WTC11 (cell line): ENCODE data around the gene SULT1C3. TPM values are rescaled to one million over a fixed set of nuclear protein-coding genes. Genes with fewer than 3 reads are reported as not detected.

Experiments
- ATAC-seq: fragments of 200-7000 bp; cut with Tn5 transposase; 2 replicates; pipeline ENCODE4 v1.10.0; 2021; ENCODE audit warnings: mild to moderate bottlenecking, moderate library complexity
- CTCF ChIA-PET: fragments of 300-600 bp; sonication (Branson Sonifier 250); formaldehyde crosslinking; loops from one replicate; lab custom pipeline; 2021; ENCODE audit warnings: antibody characterized with exemption; lab: Charles Lee
- POLR2A ChIA-PET: fragments of 350-600 bp; sonication (Branson Sonifier 250); formaldehyde crosslinking; loops from one replicate; lab custom pipeline; 2021; ENCODE audit warnings: antibody characterized with exemption; lab: Charles Lee
- DNase-seq: peaks from one replicate; pipeline ENCODE4 v3.0.0; 2021; ENCODE audit warnings: low spot score
- H3K27ac Mint-ChIP-seq: 2 replicates; pipeline ENCODE4 v1.8.0; 2021; ENCODE audit warnings: mixed read lengths
- H3K27me3 Mint-ChIP-seq: 2 replicates; pipeline ENCODE4 v1.8.0; 2021; ENCODE audit warnings: low read depth, mild to moderate bottlenecking, moderate library complexity, mixed read lengths
- H3K36me3 Mint-ChIP-seq: 2 replicates; pipeline ENCODE4 v1.8.0; 2021; ENCODE audit warnings: mixed read lengths
- H3K4me1 Mint-ChIP-seq: 2 replicates; pipeline ENCODE4 v1.8.0; 2022; ENCODE audit warnings: mixed read lengths
- H3K4me3 Mint-ChIP-seq: 2 replicates; pipeline ENCODE4 v1.8.0; 2021; ENCODE audit warnings: mild to moderate bottlenecking, moderate library complexity, mixed read lengths
- H3K9me3 Mint-ChIP-seq: 2 replicates; pipeline ENCODE4 v1.8.0; 2021; ENCODE audit warnings: mixed read lengths
- ATF1 ChIP-seq: sonication (generic); formaldehyde crosslinking; IDR thresholded peaks from 2 replicates; pipeline ENCODE4 v1.8.1; 2023; ENCODE audit warnings: mild to moderate bottlenecking, moderate library complexity, missing genetic modification reagents
- ATF3 ChIP-seq: sonication (generic); formaldehyde crosslinking; conservative IDR thresholded peaks from 2 replicates; pipeline ENCODE4 v1.8.1; 2022; ENCODE audit warnings: mild to moderate bottlenecking, missing genetic modification reagents
- CREB1 ChIP-seq: sonication (generic); formaldehyde crosslinking; IDR thresholded peaks from 2 replicates; pipeline ENCODE4 v1.8.0; 2023; ENCODE audit warnings: mild to moderate bottlenecking, missing genetic modification reagents
- MLX ChIP-seq: sonication (generic); formaldehyde crosslinking; IDR thresholded peaks from 2 replicates; pipeline ENCODE4 v1.8.1; 2023; ENCODE audit warnings: mild to moderate bottlenecking, missing genetic modification reagents, moderate library complexity
- STAT6 ChIP-seq: sonication (generic); formaldehyde crosslinking; conservative IDR thresholded peaks from 2 replicates; pipeline ENCODE4 v1.8.1; 2023; ENCODE audit warnings: mild to moderate bottlenecking, low read depth, missing genetic modification reagents, moderate library complexity
- TEAD4 ChIP-seq: sonication (generic); formaldehyde crosslinking; IDR thresholded peaks from 2 replicates; pipeline ENCODE4 v1.8.0; 2022; ENCODE audit warnings: mild to moderate bottlenecking, missing genetic modification reagents
- ZBTB43 ChIP-seq: sonication (generic); formaldehyde crosslinking; IDR thresholded peaks from 2 replicates; pipeline ENCODE4 v1.8.1; 2023; ENCODE audit warnings: mild to moderate bottlenecking, missing genetic modification reagents
- ZNF219 ChIP-seq: sonication (generic); formaldehyde crosslinking; IDR thresholded peaks from 2 replicates; pipeline ENCODE4 v1.8.0; 2023; ENCODE audit warnings: missing genetic modification reagents, mild to moderate bottlenecking, borderline replicate concordance
- ZNF317 ChIP-seq: sonication (generic); formaldehyde crosslinking; IDR thresholded peaks from 2 replicates; pipeline ENCODE4 v1.8.1; 2023; ENCODE audit warnings: low read depth, mild to moderate bottlenecking, moderate library complexity, missing genetic modification reagents, borderline replicate concordance
- total RNA-seq: library from RNA; stranded (reverse); gene quantifications from 3 replicates; pipeline ENCODE4 v1.2.3, GENCODE V29; 2021
- TF ChIP-seq, protein P1 (sequence below): fragments of 250-450 bp; sonication (Bioruptor Pico); IDR thresholded peaks from 2 replicates; pipeline ENCODE4 v1.9.0; 2021; ENCODE audit warnings: mild to moderate bottlenecking
- TF ChIP-seq, protein P2 (sequence below): fragments of 200-600 bp; IDR thresholded peaks from 2 replicates; pipeline ENCODE4 v1.8.0; 2022; ENCODE audit warnings: antibody characterized with exemption
- TF ChIP-seq, protein P3 (sequence below): fragments of 250-450 bp; sonication (Bioruptor Pico); conservative IDR thresholded peaks from 2 replicates; pipeline ENCODE4 v1.9.0; 2021; ENCODE audit warnings: mild to moderate bottlenecking
- TF ChIP-seq, protein P4 (sequence below): sonication (generic); formaldehyde crosslinking; IDR thresholded peaks from 2 replicates; pipeline ENCODE4 v1.8.1; 2023; ENCODE audit warnings: mild to moderate bottlenecking, missing genetic modification reagents, moderate library complexity

SULT1C3 gene
- total RNA-seq, 1 experiment from 2014 or later, result not detected

GRCh38 chr2:108244667-108245414 is 5.1 kb downstream of the SULT1C3 start:
- no peak for ATAC-seq

GRCh38 chr2:108253106-108253505 is 13.3 kb downstream of the SULT1C3 start:
- TF ChIP-seq, protein P1, sequence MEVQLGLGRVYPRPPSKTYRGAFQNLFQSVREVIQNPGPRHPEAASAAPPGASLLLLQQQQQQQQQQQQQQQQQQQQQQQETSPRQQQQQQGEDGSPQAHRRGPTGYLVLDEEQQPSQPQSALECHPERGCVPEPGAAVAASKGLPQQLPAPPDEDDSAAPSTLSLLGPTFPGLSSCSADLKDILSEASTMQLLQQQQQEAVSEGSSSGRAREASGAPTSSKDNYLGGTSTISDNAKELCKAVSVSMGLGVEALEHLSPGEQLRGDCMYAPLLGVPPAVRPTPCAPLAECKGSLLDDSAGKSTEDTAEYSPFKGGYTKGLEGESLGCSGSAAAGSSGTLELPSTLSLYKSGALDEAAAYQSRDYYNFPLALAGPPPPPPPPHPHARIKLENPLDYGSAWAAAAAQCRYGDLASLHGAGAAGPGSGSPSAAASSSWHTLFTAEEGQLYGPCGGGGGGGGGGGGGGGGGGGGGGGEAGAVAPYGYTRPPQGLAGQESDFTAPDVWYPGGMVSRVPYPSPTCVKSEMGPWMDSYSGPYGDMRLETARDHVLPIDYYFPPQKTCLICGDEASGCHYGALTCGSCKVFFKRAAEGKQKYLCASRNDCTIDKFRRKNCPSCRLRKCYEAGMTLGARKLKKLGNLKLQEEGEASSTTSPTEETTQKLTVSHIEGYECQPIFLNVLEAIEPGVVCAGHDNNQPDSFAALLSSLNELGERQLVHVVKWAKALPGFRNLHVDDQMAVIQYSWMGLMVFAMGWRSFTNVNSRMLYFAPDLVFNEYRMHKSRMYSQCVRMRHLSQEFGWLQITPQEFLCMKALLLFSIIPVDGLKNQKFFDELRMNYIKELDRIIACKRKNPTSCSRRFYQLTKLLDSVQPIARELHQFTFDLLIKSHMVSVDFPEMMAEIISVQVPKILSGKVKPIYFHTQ (CRISPR knock-in tag), result no peak
- no peak for TF ChIP-seq ATF1 (CRISPR knock-in tag)
- TF ChIP-seq ZNF219 (CRISPR knock-in tag), result no peak
- TF ChIP-seq STAT6 (CRISPR knock-in tag), result no peak
- no peak for TF ChIP-seq MLX (CRISPR knock-in tag)
- TF ChIP-seq, protein P2, sequence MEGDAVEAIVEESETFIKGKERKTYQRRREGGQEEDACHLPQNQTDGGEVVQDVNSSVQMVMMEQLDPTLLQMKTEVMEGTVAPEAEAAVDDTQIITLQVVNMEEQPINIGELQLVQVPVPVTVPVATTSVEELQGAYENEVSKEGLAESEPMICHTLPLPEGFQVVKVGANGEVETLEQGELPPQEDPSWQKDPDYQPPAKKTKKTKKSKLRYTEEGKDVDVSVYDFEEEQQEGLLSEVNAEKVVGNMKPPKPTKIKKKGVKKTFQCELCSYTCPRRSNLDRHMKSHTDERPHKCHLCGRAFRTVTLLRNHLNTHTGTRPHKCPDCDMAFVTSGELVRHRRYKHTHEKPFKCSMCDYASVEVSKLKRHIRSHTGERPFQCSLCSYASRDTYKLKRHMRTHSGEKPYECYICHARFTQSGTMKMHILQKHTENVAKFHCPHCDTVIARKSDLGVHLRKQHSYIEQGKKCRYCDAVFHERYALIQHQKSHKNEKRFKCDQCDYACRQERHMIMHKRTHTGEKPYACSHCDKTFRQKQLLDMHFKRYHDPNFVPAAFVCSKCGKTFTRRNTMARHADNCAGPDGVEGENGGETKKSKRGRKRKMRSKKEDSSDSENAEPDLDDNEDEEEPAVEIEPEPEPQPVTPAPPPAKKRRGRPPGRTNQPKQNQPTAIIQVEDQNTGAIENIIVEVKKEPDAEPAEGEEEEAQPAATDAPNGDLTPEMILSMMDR, result no peak
- ChIA-PET CTCF (interaction anchor here (1.1 kb wide), 1 partner anchor 69 kb away, joined by 3 read pairs; no protein-coding TSS in a partner anchor), POLR2A (no interaction called here)
- ATAC-seq (no peak), DNase-seq (no peak)
- H3K27ac Mint-ChIP-seq, result no peak overlapping the region
- H3K9me3 Mint-ChIP-seq, result no peaks in the 10 kb centered on the region
- H3K4me3 Mint-ChIP-seq, result no peak overlapping the region
- no peaks in the 10 kb centered on the region; the same call in 1 of the 2 replicates for H3K27me3 Mint-ChIP-seq
- H3K36me3 Mint-ChIP-seq, result no peaks in the 10 kb centered on the region
- H3K4me1 Mint-ChIP-seq, result no peaks in the 10 kb centered on the region

More at GRCh38 chr2:108244667-108245414, 5.1 kb downstream of the SULT1C3 start:
- DNase-seq, result no peak
- Mint-ChIP-seq H3K27me3 (no peaks in the 10 kb centered on the region; the same call in 1 of the 2 replicates), H3K4me3 (no peak overlapping the region), H3K27ac (no peak overlapping the region), H3K9me3 (peaks cover 66% of the 10 kb centered on the region), H3K4me1 (no peaks in the 10 kb centered on the region), H3K36me3 (peaks cover 35% of the 10 kb centered on the region)
- ChIA-PET CTCF (no interaction called here), POLR2A (no interaction called here)
- TF ChIP-seq, protein P3, sequence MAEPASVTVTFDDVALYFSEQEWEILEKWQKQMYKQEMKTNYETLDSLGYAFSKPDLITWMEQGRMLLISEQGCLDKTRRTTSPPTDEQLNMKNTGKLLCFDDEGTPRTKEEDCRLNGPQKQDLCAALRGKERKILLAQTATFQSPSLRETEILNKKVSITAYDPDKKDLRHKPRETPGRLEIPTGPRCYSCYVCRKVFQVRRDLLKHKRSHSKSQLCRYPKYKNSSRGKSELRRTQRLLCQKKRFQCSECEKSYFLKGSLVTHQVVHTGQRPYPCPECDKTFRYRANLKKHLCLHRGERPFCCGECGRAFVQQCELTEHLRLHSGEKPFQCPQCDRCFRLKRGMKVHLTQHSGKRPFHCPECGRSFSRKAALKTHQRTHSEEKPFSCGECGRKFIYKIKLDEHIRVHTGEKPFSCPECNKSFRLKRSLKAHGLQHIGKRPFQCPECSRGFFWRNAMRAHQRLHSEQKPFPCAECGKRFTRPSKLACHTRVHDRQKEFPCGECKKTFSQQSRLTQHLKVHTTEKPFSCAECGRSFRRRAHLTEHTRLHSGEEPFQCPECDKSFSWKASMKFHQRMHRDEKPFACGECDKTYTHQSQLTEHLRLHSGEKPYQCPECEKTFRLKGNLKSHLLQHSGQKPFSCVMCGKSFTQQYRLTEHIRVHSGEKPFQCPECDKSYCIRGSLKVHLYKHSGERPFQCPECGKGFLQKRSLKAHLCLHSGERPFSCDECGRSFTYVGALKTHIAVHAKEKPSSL (CRISPR knock-in tag), result no peak
- TF ChIP-seq ZBTB43 (CRISPR knock-in tag) (no peak), TEAD4 (CRISPR knock-in tag) (no peak), ATF3 (no peak), CREB1 (CRISPR knock-in tag) (no peak), ZNF317 (CRISPR knock-in tag) (no peak)
- TF ChIP-seq, protein P4, sequence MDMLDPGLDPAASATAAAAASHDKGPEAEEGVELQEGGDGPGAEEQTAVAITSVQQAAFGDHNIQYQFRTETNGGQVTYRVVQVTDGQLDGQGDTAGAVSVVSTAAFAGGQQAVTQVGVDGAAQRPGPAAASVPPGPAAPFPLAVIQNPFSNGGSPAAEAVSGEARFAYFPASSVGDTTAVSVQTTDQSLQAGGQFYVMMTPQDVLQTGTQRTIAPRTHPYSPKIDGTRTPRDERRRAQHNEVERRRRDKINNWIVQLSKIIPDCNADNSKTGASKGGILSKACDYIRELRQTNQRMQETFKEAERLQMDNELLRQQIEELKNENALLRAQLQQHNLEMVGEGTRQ (CRISPR knock-in tag), result no peak
- TF ChIP-seq, all 79 proteins: peak for 0
